IPS-15b (cell line): ENCODE measurements around the gene CDKAL1.
"Not testable (repeated sequence)": the region's sequence is repeated elsewhere in the genome, so short reads cannot be mapped to it uniquely, and the experiment has no call there.

ENCODE experiments used
- H3K27me3 ChIP-seq: one replicate; pipeline ENCODE4 v1.6.1; 2013; ENCODE audit warnings: low read length; ENCODE audit not compliant: control insufficient read depth, insufficient read depth
- H3K36me3 ChIP-seq: one replicate; pipeline ENCODE4 v1.6.1; 2013; ENCODE audit warnings: low read length; ENCODE audit not compliant: control insufficient read depth, insufficient read depth
- H3K4me1 ChIP-seq: one replicate; pipeline ENCODE4 v1.6.1; 2013; ENCODE audit warnings: mild to moderate bottlenecking, low read length; ENCODE audit not compliant: control insufficient read depth, insufficient read depth
- H3K4me3 ChIP-seq: one replicate; pipeline ENCODE4 v1.5.1; 2013; ENCODE audit warnings: low read depth, low read length
- H3K9ac ChIP-seq: one replicate; pipeline ENCODE4 v1.6.1; 2013; ENCODE audit warnings: low read depth, mild to moderate bottlenecking, low read length
- H3K9me3 ChIP-seq: one replicate; pipeline ENCODE4 v1.6.1; 2013; ENCODE audit warnings: mild to moderate bottlenecking, low read length; ENCODE audit not compliant: control insufficient read depth, insufficient read depth

The CDKAL1 gene

GRCh38 chr6:20915156-20915555, 380.9 kb downstream of the CDKAL1 start:
- Histone ChIP-seq H3K4me3 (no peak overlapping the region), H3K27me3 (no peaks in the 10 kb centered on the region), H3K4me1 (peaks cover 3% of the 10 kb centered on the region), H3K9me3 (no peaks in the 10 kb centered on the region), H3K9ac (no peak overlapping the region), H3K36me3 (no peaks in the 10 kb centered on the region)

GRCh38 chr6:20915626-20916025, 381.4 kb downstream of the CDKAL1 start:
- no peaks in the 10 kb centered on the region for H3K36me3 ChIP-seq
- no peaks in the 10 kb centered on the region for H3K27me3 ChIP-seq
- no peak overlapping the region for H3K9ac ChIP-seq
- no peak overlapping the region for H3K4me3 ChIP-seq
- H3K4me1 ChIP-seq: peaks cover 3% of the 10 kb centered on the region
- no peaks in the 10 kb centered on the region for H3K9me3 ChIP-seq

GRCh38 chr6:20916086-20916485, 381.8 kb downstream of the CDKAL1 start:
- H3K4me3 ChIP-seq: no peak overlapping the region
- no peaks in the 10 kb centered on the region for H3K27me3 ChIP-seq
- H3K4me1 ChIP-seq: peaks cover 3% of the 10 kb centered on the region
- no peaks in the 10 kb centered on the region for H3K36me3 ChIP-seq
- no peaks in the 10 kb centered on the region for H3K9me3 ChIP-seq
- no peak overlapping the region for H3K9ac ChIP-seq

- H3K9ac ChIP-seq: no peak overlapping the region
- no peaks in the 10 kb centered on the region for H3K36me3 ChIP-seq
- H3K27me3 ChIP-seq: no peaks in the 10 kb centered on the region
- H3K4me1 ChIP-seq: peaks cover 3% of the 10 kb centered on the region
- no peaks in the 10 kb centered on the region for H3K9me3 ChIP-seq
- no peak overlapping the region for H3K4me3 ChIP-seq
These were observed 384.6 kb downstream of the CDKAL1 start for GRCh38 chr6:20918868-20919267.

- Histone ChIP-seq H3K36me3 (no peaks in the 10 kb centered on the region), H3K9me3 (no peaks in the 10 kb centered on the region), H3K9ac (no peak overlapping the region), H3K4me3 (no peak overlapping the region), H3K27me3 (no peaks in the 10 kb centered on the region), H3K4me1 (peaks cover 3% of the 10 kb centered on the region)
These were observed 385.6 kb downstream of the CDKAL1 start for GRCh38 chr6:20919677-20920385.

GRCh38 chr6:20921578-20921977, 387.3 kb downstream of the CDKAL1 start:
- Histone ChIP-seq H3K4me1 (peaks cover 3% of the 10 kb centered on the region), H3K9ac (no peak overlapping the region), H3K9me3 (no peaks in the 10 kb centered on the region), H3K4me3 (no peak overlapping the region), H3K36me3 (no peaks in the 10 kb centered on the region), H3K27me3 (no peaks in the 10 kb centered on the region)

- H3K36me3 ChIP-seq: no peaks in the 10 kb centered on the region
- peaks cover 3% of the 10 kb centered on the region for H3K4me1 ChIP-seq
- H3K4me3 ChIP-seq: no peak overlapping the region
- no peaks in the 10 kb centered on the region for H3K9me3 ChIP-seq
- H3K27me3 ChIP-seq: no peaks in the 10 kb centered on the region
- no peak overlapping the region for H3K9ac ChIP-seq
These were observed 388.5 kb downstream of the CDKAL1 start for GRCh38 chr6:20922743-20923142.

GRCh38 chr6:20924094-20924493, 389.8 kb downstream of the CDKAL1 start:
- not testable (repeated sequence) for H3K4me3 ChIP-seq, H3K9me3 ChIP-seq, H3K27me3 ChIP-seq, H3K36me3 ChIP-seq, H3K9ac ChIP-seq, H3K4me1 ChIP-seq

GRCh38 chr6:20924911-20925543, 390.8 kb downstream of the CDKAL1 start:
- Histone ChIP-seq H3K4me1 (no peaks in the 10 kb centered on the region), H3K27me3 (no peaks in the 10 kb centered on the region), H3K4me3 (no peak overlapping the region)

GRCh38 chr6:20927130-20927860, 393.0 kb downstream of the CDKAL1 start:
- Histone ChIP-seq H3K27me3 (no peaks in the 10 kb centered on the region), H3K36me3 (no peaks in the 10 kb centered on the region), H3K4me1 (no peaks in the 10 kb centered on the region), H3K4me3 (no peak overlapping the region), H3K9ac (no peak overlapping the region), H3K9me3 (no peaks in the 10 kb centered on the region)

More at GRCh38 chr6:20924911-20925543, 390.8 kb downstream of the CDKAL1 start:
- no peaks in the 10 kb centered on the region for H3K36me3 ChIP-seq
- H3K9me3 ChIP-seq: no peaks in the 10 kb centered on the region
- H3K9ac ChIP-seq: no peak overlapping the region

- Histone ChIP-seq H3K9ac (no peak overlapping the region), H3K36me3 (no peaks in the 10 kb centered on the region), H3K9me3 (no peaks in the 10 kb centered on the region), H3K4me3 (no peak overlapping the region), H3K27me3 (no peaks in the 10 kb centered on the region), H3K4me1 (peaks cover 6% of the 10 kb centered on the region)
These were observed 395.0 kb downstream of the CDKAL1 start for GRCh38 chr6:20929283-20929682.

- H3K27me3 ChIP-seq: no peaks in the 10 kb centered on the region
- peaks cover 6% of the 10 kb centered on the region for H3K4me1 ChIP-seq
- no peak overlapping the region for H3K4me3 ChIP-seq
- no peaks in the 10 kb centered on the region for H3K9me3 ChIP-seq
- no peak overlapping the region for H3K9ac ChIP-seq
- no peaks in the 10 kb centered on the region for H3K36me3 ChIP-seq
These were observed 396.8 kb downstream of the CDKAL1 start for GRCh38 chr6:20931093-20931492.
